K562 (cell line): ENCODE measurements around the gene PHKG2. TPM values are rescaled to one million over a fixed set of nuclear protein-coding genes. Genes with fewer than 3 reads are reported as not detected.

ENCODE experiments used
- C11orf30 ChIP-seq: fragments of 450-650 bp; IDR thresholded peaks from 2 replicates; pipeline ENCODE4 v1.6.1; 2016; ENCODE audit warnings: low read depth, mild to moderate bottlenecking
- RBM22 ChIP-seq: fragments of 200-400 bp; formaldehyde crosslinking; IDR thresholded peaks from 2 replicates; pipeline ENCODE4 v1.6.1; 2018; ENCODE audit warnings: low read length, low read depth; ENCODE audit not compliant: poor library complexity, severe bottlenecking
- polyA plus RNA-seq, 8 experiments: library from polyadenylated mRNA; depleted of rRNA in 4 of 8; stranded (reverse) in 5 of 8; unstranded in 3 of 8; fragments of >200 nt; fragmentation: Nextera tagmentation in 2 of 8; fragmentation: Illumina TruSeq in 1 of 8; extraction: Ambion mirVana in 2 of 8; extraction: Trizol in 1 of 8; gene quantifications; 2 replicates each; pipeline versions ENCODE4 v1.2.1 to v1.2.3, GENCODE V29; 2011 to 2014; ENCODE audit warnings: inconsistent platforms in 1 of 8, missing spikeins in 1 of 8
- total RNA-seq, 7 experiments: library from RNA; depleted of rRNA in 6 of 7; stranded (reverse); fragments of >200 nt in 6 of 7; fragmentation: Illumina TruSeq in 2 of 7; extraction: Trizol in 2 of 7; gene quantifications; 2 replicates each; pipeline versions ENCODE4 v1.2.1 to v1.2.3, GENCODE V29; 2011 to 2021; ENCODE audit warnings: low replicate concordance in 1 of 7
- TF ChIP-seq, protein P1 (sequence below), 2 experiments: fragments of 450-650 bp in 1 of 2; sonication (generic) in 1 of 2; formaldehyde crosslinking in 1 of 2; IDR thresholded peaks; 2 replicates each; pipeline versions ENCODE4 v1.7.1 to v1.9.0; 2016 to 2022; ENCODE audit warnings: inconsistent platforms in 1 of 2, mild to moderate bottlenecking in 1 of 2, missing genetic modification reagents in 1 of 2
- TF ChIP-seq, protein P2 (sequence below): fragments of 450-650 bp; IDR thresholded peaks from 2 replicates; pipeline ENCODE4 v1.7.1; 2018; ENCODE audit warnings: mild to moderate bottlenecking, low read depth; ENCODE audit not compliant: partially characterized antibody
- TF ChIP-seq, protein P3 (sequence below): fragments of 450-650 bp; IDR thresholded peaks from 2 replicates; pipeline ENCODE4 v1.6.1; 2016; ENCODE audit warnings: low read depth

Gene PHKG2
- total and polyA plus RNA-seq, 9 of the 15 experiments (the other 6 are each of a cell fraction or from before 2014, with no cell fraction given) = 5.8 to 54.2 (median 30.7) TPM

DNA sequence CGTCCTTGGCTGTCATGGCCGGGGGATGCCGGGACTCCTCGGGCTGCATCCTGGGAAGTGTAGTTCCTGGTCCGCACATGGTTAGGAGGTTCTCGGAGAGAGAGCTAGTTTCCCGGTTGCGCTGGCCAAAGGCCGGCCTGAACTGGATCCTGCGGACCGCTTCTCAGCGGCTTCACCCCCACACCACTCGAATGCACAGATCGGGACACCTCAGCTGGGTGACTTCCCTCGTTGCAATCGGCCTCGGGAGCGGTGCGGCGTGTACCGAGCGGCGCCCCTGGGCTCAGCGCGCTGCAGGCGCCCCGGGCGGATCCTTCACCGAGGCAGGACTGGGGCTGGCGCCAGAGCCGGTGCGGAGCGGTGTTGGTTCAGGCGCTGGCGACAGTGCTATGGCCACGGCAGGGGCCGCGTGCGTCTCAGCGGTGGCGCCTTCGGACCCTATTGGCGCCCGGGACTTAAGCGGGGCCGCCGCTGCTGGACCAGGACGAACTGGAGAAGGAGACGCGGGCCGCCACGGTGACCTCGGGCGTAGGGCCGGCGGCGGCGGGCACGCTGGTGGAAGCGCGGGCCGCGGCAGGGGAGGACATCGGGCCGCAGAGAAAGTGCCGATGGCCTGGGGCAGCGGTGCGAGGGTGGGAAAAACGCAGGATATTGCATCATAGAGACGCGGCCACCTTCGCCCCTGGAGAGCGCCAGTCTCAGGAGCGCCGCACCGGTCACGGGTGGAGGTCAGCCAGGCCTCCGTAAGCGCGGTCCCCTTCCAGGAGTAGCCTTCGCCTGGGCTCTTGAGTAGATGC lies 27.4 kb downstream of the PHKG2 start (continued):
- TF ChIP-seq, protein P1, sequence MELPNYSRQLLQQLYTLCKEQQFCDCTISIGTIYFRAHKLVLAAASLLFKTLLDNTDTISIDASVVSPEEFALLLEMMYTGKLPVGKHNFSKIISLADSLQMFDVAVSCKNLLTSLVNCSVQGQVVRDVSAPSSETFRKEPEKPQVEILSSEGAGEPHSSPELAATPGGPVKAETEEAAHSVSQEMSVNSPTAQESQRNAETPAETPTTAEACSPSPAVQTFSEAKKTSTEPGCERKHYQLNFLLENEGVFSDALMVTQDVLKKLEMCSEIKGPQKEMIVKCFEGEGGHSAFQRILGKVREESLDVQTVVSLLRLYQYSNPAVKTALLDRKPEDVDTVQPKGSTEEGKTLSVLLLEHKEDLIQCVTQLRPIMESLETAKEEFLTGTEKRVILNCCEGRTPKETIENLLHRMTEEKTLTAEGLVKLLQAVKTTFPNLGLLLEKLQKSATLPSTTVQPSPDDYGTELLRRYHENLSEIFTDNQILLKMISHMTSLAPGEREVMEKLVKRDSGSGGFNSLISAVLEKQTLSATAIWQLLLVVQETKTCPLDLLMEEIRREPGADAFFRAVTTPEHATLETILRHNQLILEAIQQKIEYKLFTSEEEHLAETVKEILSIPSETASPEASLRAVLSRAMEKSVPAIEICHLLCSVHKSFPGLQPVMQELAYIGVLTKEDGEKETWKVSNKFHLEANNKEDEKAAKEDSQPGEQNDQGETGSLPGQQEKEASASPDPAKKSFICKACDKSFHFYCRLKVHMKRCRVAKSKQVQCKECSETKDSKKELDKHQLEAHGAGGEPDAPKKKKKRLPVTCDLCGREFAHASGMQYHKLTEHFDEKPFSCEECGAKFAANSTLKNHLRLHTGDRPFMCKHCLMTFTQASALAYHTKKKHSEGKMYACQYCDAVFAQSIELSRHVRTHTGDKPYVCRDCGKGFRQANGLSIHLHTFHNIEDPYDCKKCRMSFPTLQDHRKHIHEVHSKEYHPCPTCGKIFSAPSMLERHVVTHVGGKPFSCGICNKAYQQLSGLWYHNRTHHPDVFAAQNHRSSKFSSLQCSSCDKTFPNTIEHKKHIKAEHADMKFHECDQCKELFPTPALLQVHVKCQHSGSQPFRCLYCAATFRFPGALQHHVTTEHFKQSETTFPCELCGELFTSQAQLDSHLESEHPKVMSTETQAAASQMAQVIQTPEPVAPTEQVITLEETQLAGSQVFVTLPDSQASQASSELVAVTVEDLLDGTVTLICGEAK (IDR thresholded peaks at IDR 0.05) = peak; percentile 47; the same call in 1 of the 2 replicates
- TF ChIP-seq, protein P1 (CRISPR knock-in tag; IDR thresholded peaks at IDR 0.05) = no peak
- TF ChIP-seq, protein P2, sequence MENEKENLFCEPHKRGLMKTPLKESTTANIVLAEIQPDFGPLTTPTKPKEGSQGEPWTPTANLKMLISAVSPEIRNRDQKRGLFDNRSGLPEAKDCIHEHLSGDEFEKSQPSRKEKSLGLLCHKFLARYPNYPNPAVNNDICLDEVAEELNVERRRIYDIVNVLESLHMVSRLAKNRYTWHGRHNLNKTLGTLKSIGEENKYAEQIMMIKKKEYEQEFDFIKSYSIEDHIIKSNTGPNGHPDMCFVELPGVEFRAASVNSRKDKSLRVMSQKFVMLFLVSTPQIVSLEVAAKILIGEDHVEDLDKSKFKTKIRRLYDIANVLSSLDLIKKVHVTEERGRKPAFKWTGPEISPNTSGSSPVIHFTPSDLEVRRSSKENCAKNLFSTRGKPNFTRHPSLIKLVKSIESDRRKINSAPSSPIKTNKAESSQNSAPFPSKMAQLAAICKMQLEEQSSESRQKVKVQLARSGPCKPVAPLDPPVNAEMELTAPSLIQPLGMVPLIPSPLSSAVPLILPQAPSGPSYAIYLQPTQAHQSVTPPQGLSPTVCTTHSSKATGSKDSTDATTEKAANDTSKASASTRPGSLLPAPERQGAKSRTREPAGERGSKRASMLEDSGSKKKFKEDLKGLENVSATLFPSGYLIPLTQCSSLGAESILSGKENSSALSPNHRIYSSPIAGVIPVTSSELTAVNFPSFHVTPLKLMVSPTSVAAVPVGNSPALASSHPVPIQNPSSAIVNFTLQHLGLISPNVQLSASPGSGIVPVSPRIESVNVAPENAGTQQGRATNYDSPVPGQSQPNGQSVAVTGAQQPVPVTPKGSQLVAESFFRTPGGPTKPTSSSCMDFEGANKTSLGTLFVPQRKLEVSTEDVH = peak; percentile 60
- TF ChIP-seq, protein P3, sequence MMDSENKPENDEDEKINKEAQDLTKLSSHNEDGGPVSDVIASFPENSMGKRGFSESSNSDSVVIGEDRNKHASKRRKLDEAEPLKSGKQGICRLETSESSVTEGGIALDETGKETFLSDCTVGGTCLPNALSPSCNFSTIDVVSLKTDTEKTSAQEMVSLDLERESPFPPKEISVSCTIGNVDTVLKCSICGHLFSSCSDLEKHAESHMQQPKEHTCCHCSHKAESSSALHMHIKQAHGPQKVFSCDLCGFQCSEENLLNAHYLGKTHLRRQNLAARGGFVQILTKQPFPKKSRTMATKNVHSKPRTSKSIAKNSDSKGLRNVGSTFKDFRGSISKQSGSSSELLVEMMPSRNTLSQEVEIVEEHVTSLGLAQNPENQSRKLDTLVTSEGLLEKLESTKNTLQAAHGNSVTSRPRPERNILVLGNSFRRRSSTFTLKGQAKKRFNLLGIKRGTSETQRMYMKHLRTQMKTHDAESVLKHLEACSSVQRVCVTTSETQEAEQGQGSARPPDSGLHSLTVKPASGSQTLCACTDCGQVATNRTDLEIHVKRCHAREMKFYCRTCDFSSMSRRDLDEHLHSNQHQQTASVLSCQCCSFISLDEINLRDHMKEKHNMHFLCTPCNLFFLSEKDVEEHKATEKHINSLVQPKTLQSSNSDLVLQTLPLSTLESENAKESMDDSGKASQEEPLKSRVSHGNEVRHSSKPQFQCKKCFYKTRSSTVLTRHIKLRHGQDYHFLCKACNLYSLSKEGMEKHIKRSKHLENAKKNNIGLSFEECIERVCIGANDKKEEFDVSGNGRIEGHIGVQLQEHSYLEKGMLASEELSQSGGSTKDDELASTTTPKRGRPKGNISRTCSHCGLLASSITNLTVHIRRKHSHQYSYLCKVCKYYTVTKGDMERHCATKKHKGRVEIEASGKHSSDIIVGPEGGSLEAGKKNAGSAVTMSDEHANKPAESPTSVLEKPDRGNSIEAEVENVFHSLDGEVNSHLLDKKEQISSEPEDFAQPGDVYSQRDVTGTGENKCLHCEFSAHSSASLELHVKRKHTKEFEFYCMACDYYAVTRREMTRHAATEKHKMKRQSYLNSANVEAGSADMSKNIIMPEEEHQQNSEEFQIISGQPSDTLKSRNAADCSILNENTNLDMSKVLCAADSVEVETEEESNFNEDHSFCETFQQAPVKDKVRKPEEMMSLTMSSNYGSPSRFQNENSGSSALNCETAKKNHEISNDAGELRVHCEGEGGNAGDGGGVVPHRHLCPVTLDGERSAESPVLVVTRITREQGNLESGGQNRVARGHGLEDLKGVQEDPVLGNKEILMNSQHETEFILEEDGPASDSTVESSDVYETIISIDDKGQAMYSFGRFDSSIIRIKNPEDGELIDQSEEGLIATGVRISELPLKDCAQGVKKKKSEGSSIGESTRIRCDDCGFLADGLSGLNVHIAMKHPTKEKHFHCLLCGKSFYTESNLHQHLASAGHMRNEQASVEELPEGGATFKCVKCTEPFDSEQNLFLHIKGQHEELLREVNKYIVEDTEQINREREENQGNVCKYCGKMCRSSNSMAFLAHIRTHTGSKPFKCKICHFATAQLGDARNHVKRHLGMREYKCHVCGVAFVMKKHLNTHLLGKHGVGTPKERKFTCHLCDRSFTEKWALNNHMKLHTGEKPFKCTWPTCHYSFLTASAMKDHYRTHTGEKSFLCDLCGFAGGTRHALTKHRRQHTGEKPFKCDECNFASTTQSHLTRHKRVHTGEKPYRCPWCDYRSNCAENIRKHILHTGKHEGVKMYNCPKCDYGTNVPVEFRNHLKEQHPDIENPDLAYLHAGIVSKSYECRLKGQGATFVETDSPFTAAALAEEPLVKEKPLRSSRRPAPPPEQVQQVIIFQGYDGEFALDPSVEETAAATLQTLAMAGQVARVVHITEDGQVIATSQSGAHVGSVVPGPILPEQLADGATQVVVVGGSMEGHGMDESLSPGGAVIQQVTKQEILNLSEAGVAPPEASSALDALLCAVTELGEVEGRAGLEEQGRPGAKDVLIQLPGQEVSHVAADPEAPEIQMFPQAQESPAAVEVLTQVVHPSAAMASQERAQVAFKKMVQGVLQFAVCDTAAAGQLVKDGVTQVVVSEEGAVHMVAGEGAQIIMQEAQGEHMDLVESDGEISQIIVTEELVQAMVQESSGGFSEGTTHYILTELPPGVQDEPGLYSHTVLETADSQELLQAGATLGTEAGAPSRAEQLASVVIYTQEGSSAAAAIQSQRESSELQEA = peak; percentile 67
- no peak for TF ChIP-seq C11orf30
- peak; percentile 95 for TF ChIP-seq RBM22
